ENCODE results near the gene ZFR. TPM values are rescaled to one million over a fixed set of nuclear protein-coding genes. Genes with fewer than 3 reads are reported as not detected.
A peak's percentile ranks its signal among the peaks of the same experiment; 100 is the strongest.

ZFR gene
- total RNA-seq, 1 donor from 2014 or later: 80.8 TPM

GRCh38 chr5:32312197-32312594 is 132.3 kb downstream of the ZFR start:
- no peaks in the 10 kb centered on the region for H3K9me3 ChIP-seq
- peak overlapping the region; percentile 95 for H3K27ac ChIP-seq
- H3K27me3 ChIP-seq: no peaks in the 10 kb centered on the region
- TF ChIP-seq POLR2AphosphoS5 (IDR thresholded peaks at IDR 0.05; ENCODE audit: insufficient read depth in 1 of 2, low read depth in 1 of 2): peak in 1 of 2 donors; percentile 62
- no peak for TF ChIP-seq POLR2A (IDR thresholded peaks at IDR 0.05)
- peaks cover 50% of the 10 kb centered on the region for H3K4me1 ChIP-seq
- no peak for DNase-seq (ENCODE audit: extremely low spot score in 2 of 2)
- intact Hi-C loops (cut with DNase I): no loop called here
- H3K36me3 ChIP-seq: no peaks in the 10 kb centered on the region
- peak overlapping the region; percentile 89 to 98 for H3K4me3 ChIP-seq

DNA sequence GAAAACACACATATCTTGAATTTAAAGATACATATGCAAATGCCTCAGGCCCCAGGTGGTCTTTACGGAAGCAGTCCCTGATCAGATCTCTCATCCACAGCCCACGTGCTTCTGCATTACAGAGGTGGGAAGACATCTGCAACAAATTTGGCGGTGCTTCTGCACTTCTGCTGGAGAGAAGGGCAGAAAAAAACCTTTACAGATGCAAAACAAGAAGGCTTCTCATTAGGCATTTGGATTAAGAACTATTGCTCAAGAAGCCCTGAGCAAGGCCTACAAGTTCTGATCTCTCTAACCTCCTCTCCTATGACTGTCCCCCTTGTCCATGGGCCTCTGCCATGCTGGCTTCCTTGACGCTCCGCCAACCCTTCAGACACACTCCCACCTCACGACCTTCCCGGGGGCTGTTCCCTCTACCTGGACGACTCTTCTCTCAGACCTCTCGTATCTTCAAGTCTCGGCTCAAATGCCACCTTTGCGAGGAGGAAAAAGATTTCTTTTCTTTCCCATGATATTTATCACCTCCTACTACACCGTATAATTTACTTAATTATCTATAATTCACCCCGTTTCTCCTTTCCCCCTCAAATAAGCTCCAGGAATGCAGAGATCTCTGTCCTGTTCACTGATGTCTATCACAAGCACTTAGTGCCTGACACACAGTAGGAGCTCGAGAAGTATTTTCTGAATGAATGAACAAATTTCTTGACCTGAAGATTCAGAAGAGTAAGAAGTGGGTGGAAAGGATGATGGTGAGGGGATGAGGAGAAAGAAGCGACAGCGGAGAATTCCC is 132.9 kb downstream of the ZFR start:
- H3K27ac ChIP-seq: peak overlapping the region; percentile 95
- H3K4me3 ChIP-seq: peak overlapping the region; percentile 89 to 98
- TF ChIP-seq CTCF (IDR thresholded peaks at IDR 0.05): no peak
- no peak for TF ChIP-seq POLR2AphosphoS5 (IDR thresholded peaks at IDR 0.05; ENCODE audit: insufficient read depth in 1 of 2, low read depth in 1 of 2)
- no peak for TF ChIP-seq POLR2A (IDR thresholded peaks at IDR 0.05)
- H3K4me1 ChIP-seq: peaks cover 56% of the 10 kb centered on the region
- H3K36me3 ChIP-seq: no peaks in the 10 kb centered on the region
- no peaks in the 10 kb centered on the region for H3K27me3 ChIP-seq
- intact Hi-C loops (cut with DNase I): no loop called here
- no peaks in the 10 kb centered on the region for H3K9me3 ChIP-seq
- no peak for DNase-seq (ENCODE audit: extremely low spot score in 2 of 2)

DNA sequence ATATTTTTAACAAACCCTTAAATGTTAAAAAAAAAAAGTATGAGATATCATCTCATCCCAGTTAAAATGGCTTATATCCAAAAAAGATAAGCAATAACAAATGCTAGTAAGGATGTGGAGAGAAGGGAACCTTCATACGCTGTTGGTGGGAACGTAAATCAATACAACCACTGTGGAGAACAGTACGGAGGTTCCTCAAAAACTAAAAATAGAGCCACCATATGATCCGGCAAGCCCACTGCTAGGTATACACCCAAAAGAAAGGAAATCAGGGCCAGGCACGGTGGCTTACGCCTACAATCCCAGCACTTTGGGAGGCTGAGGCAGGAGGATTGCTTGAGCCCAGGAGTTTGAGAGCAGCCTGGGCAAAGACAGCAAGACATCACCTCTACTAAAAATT is 134.8 kb downstream of the ZFR start:
- Histone ChIP-seq H3K27me3 (no peaks in the 10 kb centered on the region), H3K4me1 (peaks cover 59% of the 10 kb centered on the region), H3K27ac (no peak overlapping the region), H3K36me3 (no peaks in the 10 kb centered on the region), H3K9me3 (no peaks in the 10 kb centered on the region), H3K4me3 (no peak overlapping the region)
- TF ChIP-seq POLR2AphosphoS5 (IDR thresholded peaks at IDR 0.05; ENCODE audit: insufficient read depth in 1 of 2, low read depth in 1 of 2): no peak
- TF ChIP-seq POLR2A (IDR thresholded peaks at IDR 0.05): no peak
- no peak for TF ChIP-seq CTCF (IDR thresholded peaks at IDR 0.05)
- intact Hi-C loops (cut with DNase I): no loop called here
- no peak for DNase-seq (ENCODE audit: extremely low spot score in 2 of 2)

DNA sequence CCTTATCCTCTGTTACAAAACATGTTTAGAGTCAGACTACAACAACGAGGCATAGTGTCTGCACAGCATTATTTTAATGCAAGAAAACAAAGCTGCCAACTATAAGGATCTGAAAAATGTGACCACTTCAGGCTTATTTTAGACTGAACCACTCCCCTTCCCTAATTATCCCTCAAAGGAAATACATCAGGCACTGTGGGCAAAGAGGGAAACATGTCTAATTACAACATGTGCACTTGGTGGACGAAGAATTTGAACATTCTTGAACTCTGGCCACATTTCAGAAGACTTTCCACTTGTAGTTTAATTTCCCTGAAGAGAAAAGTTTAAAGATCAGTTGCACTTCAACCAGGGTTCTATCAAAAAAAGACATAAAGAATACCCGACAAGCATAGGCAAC is 135.6 kb downstream of the ZFR start:
- intact Hi-C loops (cut with DNase I): no loop called here
- Histone ChIP-seq H3K27me3 (no peaks in the 10 kb centered on the region), H3K36me3 (no peaks in the 10 kb centered on the region), H3K4me3 (no peak overlapping the region), H3K27ac (no peak overlapping the region), H3K4me1 (peaks cover 59% of the 10 kb centered on the region), H3K9me3 (no peaks in the 10 kb centered on the region)
- TF ChIP-seq POLR2A (IDR thresholded peaks at IDR 0.05): no peak
- peak in 1 of 2 donors; percentile 72 for TF ChIP-seq POLR2AphosphoS5 (IDR thresholded peaks at IDR 0.05; ENCODE audit: insufficient read depth in 1 of 2, low read depth in 1 of 2)
- DNase-seq (ENCODE audit: extremely low spot score in 2 of 2): no peak

GRCh38 chr5:32307769-32308194 is 136.8 kb downstream of the ZFR start:
- DNase-seq (ENCODE audit: extremely low spot score in 2 of 2): no peak
- H3K4me3 ChIP-seq: no peak overlapping the region
- intact Hi-C loops (cut with DNase I): no loop called here
- no peaks in the 10 kb centered on the region for H3K27me3 ChIP-seq
- no peaks in the 10 kb centered on the region for H3K36me3 ChIP-seq
- TF ChIP-seq CTCF (IDR thresholded peaks at IDR 0.05) (no peak), POLR2A (IDR thresholded peaks at IDR 0.05) (no peak), POLR2AphosphoS5 (IDR thresholded peaks at IDR 0.05; ENCODE audit: insufficient read depth in 1 of 2, low read depth in 1 of 2) (no peak)
- H3K27ac ChIP-seq: no peak overlapping the region
- H3K9me3 ChIP-seq: no peaks in the 10 kb centered on the region
- H3K4me1 ChIP-seq: peaks cover 62% of the 10 kb centered on the region

DNA sequence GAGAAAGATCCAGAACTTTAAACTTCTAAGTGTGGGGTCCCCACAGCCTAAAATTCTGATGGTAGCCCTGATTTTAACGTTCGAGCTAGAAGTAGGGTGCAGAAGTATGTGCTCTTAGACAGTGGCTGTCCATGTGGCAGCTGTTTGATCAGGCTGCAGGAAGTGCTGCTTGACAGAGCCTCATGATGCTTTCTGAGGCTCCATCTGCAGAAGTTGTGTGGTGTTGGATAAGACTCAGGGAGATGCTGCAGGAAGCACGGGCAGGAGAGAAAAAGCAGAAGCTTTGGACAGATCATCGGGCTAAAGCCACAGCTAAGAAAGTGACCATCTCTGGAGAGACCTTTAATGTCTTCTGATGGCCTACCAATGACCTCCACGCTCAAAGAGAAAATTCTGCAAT is 139.9 kb downstream of the ZFR start:
- peaks cover 52% of the 10 kb centered on the region for H3K4me1 ChIP-seq

More for the DNA sequence above, 139.9 kb downstream of the ZFR start:
- no peaks in the 10 kb centered on the region for H3K36me3 ChIP-seq
- H3K9me3 ChIP-seq: no peaks in the 10 kb centered on the region
- no peak for TF ChIP-seq CTCF (IDR thresholded peaks at IDR 0.05)
- no peak for TF ChIP-seq POLR2AphosphoS5 (IDR thresholded peaks at IDR 0.05; ENCODE audit: insufficient read depth in 1 of 2, low read depth in 1 of 2)
- no peak for TF ChIP-seq POLR2A (IDR thresholded peaks at IDR 0.05)
- H3K4me3 ChIP-seq: no peak overlapping the region
- H3K27ac ChIP-seq: no peak overlapping the region
- no peaks in the 10 kb centered on the region for H3K27me3 ChIP-seq
- no peak for DNase-seq (ENCODE audit: extremely low spot score in 2 of 2)
- intact Hi-C loops (cut with DNase I): no loop called here
